Ectodermal cell (in vitro differentiated cells): ENCODE results near the gene FNDC10.

Source experiments
- H3K27ac ChIP-seq: 2 replicates; pipeline ENCODE4 v1.7.0; 2013; ENCODE audit warnings: mild to moderate bottlenecking, low read depth, low read length; ENCODE audit not compliant: insufficient read depth, poor library complexity, severe bottlenecking
- H3K27me3 ChIP-seq: 2 replicates; pipeline ENCODE4 v1.7.0; 2013; ENCODE audit warnings: mild to moderate bottlenecking, low read length; ENCODE audit not compliant: insufficient read depth, control insufficient read depth, poor library complexity, severe bottlenecking
- H3K36me3 ChIP-seq: one replicate; pipeline ENCODE4 v1.7.0; 2013; ENCODE audit warnings: low read length; ENCODE audit not compliant: control insufficient read depth, insufficient read depth
- H3K4me1 ChIP-seq: one replicate; pipeline ENCODE4 v1.7.0; 2013; ENCODE audit warnings: low read length; ENCODE audit not compliant: control insufficient read depth, insufficient read depth
- H3K4me3 ChIP-seq: 2 replicates; pipeline ENCODE4 v1.7.0; 2013; ENCODE audit warnings: low read depth, low read length, control low read depth; ENCODE audit not compliant: insufficient read depth
- H3K9me3 ChIP-seq: 2 replicates; pipeline ENCODE4 v1.7.0; 2013; ENCODE audit warnings: mild to moderate bottlenecking, low read length, moderate library complexity; ENCODE audit not compliant: control insufficient read depth
- WGBS, 2 experiments: methylation state at CpG; one replicate each; pipeline ENCODE4 v1.1.7; 2013; ENCODE audit warnings: missing lambda C conversion rate in 2 of 2; 5-methylcytosine and 5-hydroxymethylcytosine counted together

The FNDC10 gene

GRCh38 chr1:1627829-1628753 lies 28.2 kb upstream of the FNDC10 start:
- 94 to 95% methylated on average over 53 of the region's 53 CpGs for WGBS, 2 experiments
- no peak overlapping the region for H3K4me3 ChIP-seq

DNA sequence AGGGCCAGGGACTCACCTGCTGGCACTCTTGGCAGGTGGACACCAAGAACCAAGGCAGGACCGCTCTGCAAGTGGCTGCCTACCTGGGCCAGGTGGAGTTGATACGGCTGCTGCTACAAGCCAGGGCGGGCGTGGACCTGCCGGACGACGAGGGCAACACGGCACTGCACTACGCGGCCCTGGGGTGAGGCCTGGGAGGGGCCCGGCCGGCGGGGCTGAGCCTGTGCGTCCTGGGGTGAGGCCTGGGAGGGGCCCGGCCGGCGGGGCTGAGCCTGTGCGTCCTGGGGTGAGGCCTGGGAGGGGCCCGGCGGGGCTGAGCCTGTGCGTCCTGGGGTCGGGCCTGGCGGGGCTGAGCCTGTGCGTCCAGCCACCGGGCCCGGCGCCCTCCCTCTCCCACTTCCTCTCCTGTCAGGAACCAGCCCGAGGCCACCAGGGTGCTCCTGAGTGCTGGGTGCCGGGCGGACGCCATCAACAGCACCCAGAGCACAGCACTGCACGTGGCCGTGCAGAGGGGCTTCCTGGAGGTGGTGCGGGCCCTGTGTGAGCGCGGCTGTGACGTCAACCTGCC lies 27.4 kb upstream of the FNDC10 start:
- Histone ChIP-seq H3K27me3 (peaks cover 23% of the 10 kb centered on the region), H3K9me3 (no peaks in the 10 kb centered on the region), H3K36me3 (no peaks in the 10 kb centered on the region), H3K4me1 (no peaks in the 10 kb centered on the region), H3K4me3 (no peak overlapping the region), H3K27ac (no peak overlapping the region)
- WGBS, 2 experiments: 86% methylated on average over 37 of the region's 37 CpGs

More at GRCh38 chr1:1627829-1628753, 28.2 kb upstream of the FNDC10 start:
- H3K9me3 ChIP-seq: no peaks in the 10 kb centered on the region
- H3K27me3 ChIP-seq: peaks cover 24% of the 10 kb centered on the region
- no peak overlapping the region for H3K27ac ChIP-seq
- H3K4me1 ChIP-seq: no peaks in the 10 kb centered on the region
- H3K36me3 ChIP-seq: no peaks in the 10 kb centered on the region

- peaks cover 14% of the 10 kb centered on the region for H3K27me3 ChIP-seq
- WGBS, 2 experiments: 95 to 96% methylated on average over 48 of the region's 48 CpGs
- H3K4me1 ChIP-seq: no peaks in the 10 kb centered on the region
- H3K4me3 ChIP-seq: no peak overlapping the region
- no peaks in the 10 kb centered on the region for H3K36me3 ChIP-seq
- H3K27ac ChIP-seq: no peak overlapping the region
- no peaks in the 10 kb centered on the region for H3K9me3 ChIP-seq
These were observed 26.5 kb upstream of the FNDC10 start for GRCh38 chr1:1626207-1627141.

GRCh38 chr1:1625824-1626206 lies 25.9 kb upstream of the FNDC10 start:
- WGBS, 2 experiments: 93 to 95% methylated on average over 8 of the region's 8 CpGs
- no peaks in the 10 kb centered on the region for H3K9me3 ChIP-seq
- H3K27ac ChIP-seq: no peak overlapping the region
- no peaks in the 10 kb centered on the region for H3K36me3 ChIP-seq
- H3K4me1 ChIP-seq: no peaks in the 10 kb centered on the region
- H3K27me3 ChIP-seq: peaks cover 7% of the 10 kb centered on the region
- H3K4me3 ChIP-seq: no peak overlapping the region

DNA sequence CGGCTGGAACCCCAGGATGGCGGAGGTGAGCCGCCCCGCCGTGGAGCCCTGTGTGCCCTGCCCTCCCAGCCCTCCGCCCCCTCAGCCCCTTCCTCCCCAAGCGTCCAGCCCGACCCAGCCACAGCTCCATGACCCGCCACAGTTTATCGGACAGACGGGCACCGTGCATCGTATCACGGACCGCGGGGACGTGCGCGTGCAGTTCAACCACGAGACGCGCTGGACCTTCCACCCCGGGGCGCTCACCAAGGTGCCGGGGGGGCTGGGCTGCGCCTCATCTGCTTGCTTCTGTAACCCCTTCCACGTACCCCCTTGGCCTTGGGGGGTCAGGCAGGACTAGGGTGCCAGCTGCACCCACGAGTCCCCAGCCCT lies 25.5 kb upstream of the FNDC10 start:
- Histone ChIP-seq H3K36me3 (no peaks in the 10 kb centered on the region), H3K4me1 (no peaks in the 10 kb centered on the region), H3K4me3 (no peak overlapping the region), H3K27ac (no peak overlapping the region), H3K9me3 (no peaks in the 10 kb centered on the region), H3K27me3 (peaks cover 3% of the 10 kb centered on the region)
- 96% methylated on average over 28 of the region's 28 CpGs for WGBS, 2 experiments

GRCh38 chr1:1624443-1625403 lies 24.8 kb upstream of the FNDC10 start:
- no peaks in the 10 kb centered on the region for H3K36me3 ChIP-seq
- no peak overlapping the region for H3K4me3 ChIP-seq
- no peaks in the 10 kb centered on the region for H3K9me3 ChIP-seq
- H3K27ac ChIP-seq: no peak overlapping the region
- no peaks in the 10 kb centered on the region for H3K4me1 ChIP-seq
- 90 to 91% methylated on average over 38 of the region's 38 CpGs for WGBS, 2 experiments
- no peaks in the 10 kb centered on the region for H3K27me3 ChIP-seq

DNA sequence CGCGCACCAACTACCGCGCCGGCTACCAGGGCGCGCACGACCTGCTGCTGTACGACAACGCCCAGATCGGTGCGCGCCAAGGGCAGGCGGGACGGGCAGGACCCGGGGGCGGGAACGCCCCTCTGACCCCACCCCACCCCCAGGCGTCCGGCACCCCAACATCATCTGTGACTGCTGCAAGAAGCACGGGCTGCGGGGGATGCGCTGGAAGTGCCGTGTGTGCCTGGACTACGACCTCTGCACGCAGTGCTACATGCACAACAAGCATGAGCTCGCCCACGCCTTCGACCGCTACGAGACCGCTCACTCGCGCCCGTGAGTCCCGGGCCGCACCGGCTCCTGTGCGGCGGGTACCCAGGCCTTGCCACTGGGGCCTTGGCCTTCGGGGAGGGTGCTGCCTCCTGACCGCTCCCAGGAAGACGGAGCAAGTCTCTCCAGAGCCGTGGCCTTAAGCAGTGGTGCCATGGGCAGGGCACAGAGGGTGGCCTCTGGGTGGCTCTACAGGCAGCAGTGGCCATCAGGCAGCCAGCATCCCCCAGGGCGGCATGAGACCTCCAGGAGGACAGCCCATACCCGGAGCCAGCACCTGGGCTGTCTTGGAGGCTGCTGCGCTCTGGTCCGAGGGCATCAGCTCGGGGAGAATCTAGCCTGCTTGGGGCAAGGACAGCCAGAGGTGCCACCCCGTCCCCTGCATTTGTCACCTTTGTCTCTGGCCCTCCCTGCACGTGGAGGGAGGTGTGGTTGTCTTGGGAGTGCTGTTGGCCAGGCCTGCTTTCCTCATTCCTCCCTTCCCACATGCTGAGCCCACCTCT lies 23.9 kb upstream of the FNDC10 start:
- Histone ChIP-seq H3K9me3 (no peaks in the 10 kb centered on the region), H3K27me3 (no peaks in the 10 kb centered on the region), H3K36me3 (peaks cover 1% of the 10 kb centered on the region), H3K4me3 (no peak overlapping the region), H3K27ac (no peak overlapping the region), H3K4me1 (no peaks in the 10 kb centered on the region)
- 95 to 96% methylated on average over 51 of the region's 51 CpGs for whole genome bisulfite sequencing, 2 experiments

DNA sequence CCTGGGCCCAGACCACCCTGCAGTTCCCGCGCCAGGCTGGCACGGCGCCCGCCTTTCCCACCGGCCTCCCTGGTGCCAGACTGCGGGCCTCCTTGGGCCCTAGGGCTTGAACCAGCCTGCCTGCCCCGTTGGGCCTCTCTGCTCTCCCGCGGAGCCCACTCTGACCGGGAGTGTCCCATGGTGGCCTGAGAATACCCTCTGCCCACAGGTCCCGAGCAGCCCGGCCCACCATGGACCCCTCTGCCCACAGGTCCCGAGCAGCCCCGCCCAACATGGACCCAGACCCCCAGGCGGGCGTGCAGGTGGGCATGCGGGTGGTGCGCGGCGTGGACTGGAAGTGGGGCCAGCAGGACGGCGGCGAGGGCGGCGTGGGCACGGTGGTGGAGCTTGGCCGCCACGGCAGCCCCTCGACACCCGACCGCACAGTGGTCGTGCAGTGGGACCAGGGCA lies 23.3 kb upstream of the FNDC10 start:
- 95 to 96% methylated on average over 33 of the region's 33 CpGs for WGBS, 2 experiments
- no peaks in the 10 kb centered on the region for H3K9me3 ChIP-seq
- H3K4me1 ChIP-seq: no peaks in the 10 kb centered on the region
- no peak overlapping the region for H3K27ac ChIP-seq
- no peaks in the 10 kb centered on the region for H3K27me3 ChIP-seq
- peaks cover 4% of the 10 kb centered on the region for H3K36me3 ChIP-seq
- H3K4me3 ChIP-seq: no peak overlapping the region

GRCh38 chr1:1622788-1623094 lies 22.8 kb upstream of the FNDC10 start:
- no peaks in the 10 kb centered on the region for H3K4me1 ChIP-seq
- H3K9me3 ChIP-seq: no peaks in the 10 kb centered on the region
- peaks cover 4% of the 10 kb centered on the region for H3K36me3 ChIP-seq
- no peaks in the 10 kb centered on the region for H3K27me3 ChIP-seq
- H3K4me3 ChIP-seq: no peak overlapping the region
- H3K27ac ChIP-seq: no peak overlapping the region
- WGBS, 2 experiments: 94 to 96% methylated on average over 17 of the region's 17 CpGs
